Measurements from ENCODE around the gene AIFM2.

- TF ChIP-seq POLR2A (IDR thresholded peaks at IDR 0.05): no peak
- TF ChIP-seq CTCF (IDR thresholded peaks at IDR 0.05): no peak
Measured at GRCh38 chr10:70088308-70088698, 44.3 kb downstream of the AIFM2 start.

Measured in Peyer's patch (tissue), 4 donors.